Activated CD8-positive, alpha-beta memory T cell treated with anti-CD3 and anti-CD28 coated beads, Interleukin-2, amount 50 U/mL, for 24 hours (primary cell): ENCODE data around the gene ZSWIM2.
"Not testable (repeated sequence)": the region's sequence is repeated elsewhere in the genome, so short reads cannot be mapped to it uniquely, and the experiment has no call there.

ENCODE experiments used
- DNase-seq: peaks from one replicate; pipeline ENCODE4 v3.0.0-alpha.2; 2020; ENCODE audit errors: extremely low read depth

The ZSWIM2 gene

GRCh38 chr2:186841940-186842339 lies 7.0 kb downstream of the ZSWIM2 start:
- no peak for DNase-seq

GRCh38 chr2:186835628-186836027 lies 13.3 kb downstream of the ZSWIM2 start:
- DNase-seq, result no peak

- no peak for DNase-seq
Measured at GRCh38 chr2:186827862-186828492, 21.0 kb downstream of the ZSWIM2 start.

GRCh38 chr2:186827411-186827810 lies 21.6 kb downstream of the ZSWIM2 start:
- DNase-seq, result no peak

DNA sequence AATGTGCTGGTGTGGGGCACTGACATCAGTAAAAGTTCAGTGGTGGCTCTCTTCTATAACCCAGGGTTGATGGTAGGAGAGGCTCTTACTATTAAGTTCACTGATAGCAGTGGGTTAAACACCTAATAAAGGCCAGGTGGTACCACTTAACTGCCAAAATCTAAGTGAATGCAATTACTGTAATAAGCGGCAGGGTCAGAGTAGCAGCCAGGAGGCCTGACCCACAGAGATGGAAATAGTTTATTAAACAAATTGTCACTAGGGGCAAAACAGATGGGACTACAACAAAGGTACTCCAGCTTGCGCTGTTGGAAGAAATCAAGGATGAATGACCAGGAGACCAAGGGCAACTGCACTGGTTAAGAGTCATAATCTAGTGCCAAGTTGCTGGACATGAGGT lies 26.6 kb downstream of the ZSWIM2 start:
- no peak for DNase-seq

- no peak for DNase-seq
Measured at GRCh38 chr2:186820303-186820702, 28.7 kb downstream of the ZSWIM2 start.

DNA sequence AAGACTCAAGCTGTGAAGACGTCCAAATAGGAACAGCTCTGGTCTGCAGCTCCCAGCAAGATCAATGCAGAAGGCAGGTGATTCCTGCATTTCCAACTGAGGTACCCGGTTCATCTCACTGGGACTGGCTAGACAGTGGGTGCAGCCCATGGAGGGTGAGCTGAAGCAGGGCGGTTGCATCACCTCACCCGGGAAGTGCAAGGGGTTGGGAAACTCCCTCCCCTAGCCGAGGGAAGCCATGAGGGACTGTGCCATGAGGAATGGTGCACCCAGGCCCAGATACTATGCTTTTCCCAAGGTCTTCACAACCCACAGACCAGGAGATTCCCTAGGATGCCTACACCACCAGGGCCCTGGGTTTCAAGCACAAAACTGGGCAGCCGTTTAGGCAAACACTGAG lies 37.2 kb downstream of the ZSWIM2 start:
- DNase-seq, result not testable (repeated sequence)

- no peak for DNase-seq
Measured at GRCh38 chr2:186806591-186806990, 42.4 kb downstream of the ZSWIM2 start.

GRCh38 chr2:186798604-186799003 lies 50.4 kb downstream of the ZSWIM2 start:
- not testable (repeated sequence) for DNase-seq

GRCh38 chr2:186784930-186785329 lies 64.0 kb downstream of the ZSWIM2 start:
- no peak for DNase-seq

- no peak for DNase-seq
Measured at GRCh38 chr2:186783254-186783653, 65.7 kb downstream of the ZSWIM2 start.

DNA sequence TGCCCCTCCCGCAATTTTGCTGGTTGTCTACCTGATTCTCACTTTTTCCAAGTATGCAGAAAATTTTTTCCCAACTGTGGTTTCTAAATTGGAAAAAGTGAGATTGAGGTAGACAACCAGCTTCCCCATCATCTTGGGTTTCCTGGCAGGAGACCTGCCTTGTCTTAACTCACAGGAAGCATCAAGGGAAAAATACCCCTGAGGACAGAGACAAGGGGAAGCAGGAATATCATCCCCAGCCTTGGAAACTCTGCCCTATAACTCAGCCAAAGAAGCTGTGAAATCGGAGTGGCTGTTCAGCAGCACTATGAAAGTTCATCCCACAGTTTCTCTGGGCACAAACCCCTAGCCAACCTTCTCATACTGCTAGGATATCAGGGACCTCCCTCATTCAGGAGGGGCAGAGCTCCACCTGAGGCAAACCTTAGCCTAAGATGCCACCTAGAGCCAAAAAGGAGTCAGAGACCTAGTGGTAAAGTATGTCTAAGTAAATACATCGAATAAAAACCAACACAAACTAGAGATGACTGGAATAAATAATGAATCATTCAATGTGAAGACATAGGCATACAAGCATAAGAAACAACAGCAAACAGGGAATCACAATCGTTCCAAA lies 68.2 kb downstream of the ZSWIM2 start:
- no peak for DNase-seq
